ENCODE measurements around the gene CREM.

CREM gene

DNA sequence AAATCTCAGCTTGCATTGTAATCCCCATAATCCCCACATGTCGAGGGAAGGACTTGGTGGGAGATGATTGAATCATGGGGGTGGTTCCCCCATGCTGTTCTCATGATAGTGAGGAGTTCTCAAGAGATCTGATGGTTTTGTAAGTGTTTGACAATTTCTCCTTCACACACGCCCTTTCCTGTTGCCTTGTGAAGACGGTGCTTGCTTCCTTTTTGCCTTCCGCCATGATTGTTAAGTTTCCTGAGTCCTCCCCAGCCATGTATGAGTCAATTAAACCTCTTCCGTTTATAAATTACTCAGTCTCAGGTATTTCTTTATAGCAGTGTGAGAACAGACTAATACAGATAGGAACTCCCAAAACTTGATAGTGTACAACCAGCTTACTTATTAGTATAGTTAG lies 98.6 kb downstream of the CREM start:
- TF ChIP-seq, protein P1, sequence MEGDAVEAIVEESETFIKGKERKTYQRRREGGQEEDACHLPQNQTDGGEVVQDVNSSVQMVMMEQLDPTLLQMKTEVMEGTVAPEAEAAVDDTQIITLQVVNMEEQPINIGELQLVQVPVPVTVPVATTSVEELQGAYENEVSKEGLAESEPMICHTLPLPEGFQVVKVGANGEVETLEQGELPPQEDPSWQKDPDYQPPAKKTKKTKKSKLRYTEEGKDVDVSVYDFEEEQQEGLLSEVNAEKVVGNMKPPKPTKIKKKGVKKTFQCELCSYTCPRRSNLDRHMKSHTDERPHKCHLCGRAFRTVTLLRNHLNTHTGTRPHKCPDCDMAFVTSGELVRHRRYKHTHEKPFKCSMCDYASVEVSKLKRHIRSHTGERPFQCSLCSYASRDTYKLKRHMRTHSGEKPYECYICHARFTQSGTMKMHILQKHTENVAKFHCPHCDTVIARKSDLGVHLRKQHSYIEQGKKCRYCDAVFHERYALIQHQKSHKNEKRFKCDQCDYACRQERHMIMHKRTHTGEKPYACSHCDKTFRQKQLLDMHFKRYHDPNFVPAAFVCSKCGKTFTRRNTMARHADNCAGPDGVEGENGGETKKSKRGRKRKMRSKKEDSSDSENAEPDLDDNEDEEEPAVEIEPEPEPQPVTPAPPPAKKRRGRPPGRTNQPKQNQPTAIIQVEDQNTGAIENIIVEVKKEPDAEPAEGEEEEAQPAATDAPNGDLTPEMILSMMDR (conservative IDR thresholded peaks at IDR 0.05; ENCODE audit: low read depth, low read length) = no peak
- H3K4me3 ChIP-seq (ENCODE audit: low read depth, low read length) = no peak overlapping the region
- no peak for DNase-seq (ENCODE audit: low read depth)

DNA sequence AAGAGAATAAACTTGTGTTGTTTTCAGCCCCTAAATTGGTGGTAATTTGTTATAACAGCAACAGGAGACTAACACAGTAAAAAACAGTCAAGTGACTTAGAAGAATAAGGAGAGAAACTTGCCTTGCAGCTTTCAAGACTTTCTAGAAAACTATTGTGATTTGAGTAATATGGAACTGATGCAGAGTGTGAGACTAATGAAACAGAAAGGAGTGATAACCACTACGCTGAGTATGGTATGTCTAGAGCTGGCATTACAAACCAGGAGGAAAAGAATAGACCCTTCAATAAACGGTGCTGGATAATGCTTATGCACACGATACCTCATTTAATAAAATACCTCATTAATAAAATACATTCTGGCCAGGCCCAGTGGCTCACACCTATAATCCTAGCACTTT lies 99.9 kb downstream of the CREM start:
- H3K4me3 ChIP-seq (ENCODE audit: low read depth, low read length) = no peak overlapping the region

DNA sequence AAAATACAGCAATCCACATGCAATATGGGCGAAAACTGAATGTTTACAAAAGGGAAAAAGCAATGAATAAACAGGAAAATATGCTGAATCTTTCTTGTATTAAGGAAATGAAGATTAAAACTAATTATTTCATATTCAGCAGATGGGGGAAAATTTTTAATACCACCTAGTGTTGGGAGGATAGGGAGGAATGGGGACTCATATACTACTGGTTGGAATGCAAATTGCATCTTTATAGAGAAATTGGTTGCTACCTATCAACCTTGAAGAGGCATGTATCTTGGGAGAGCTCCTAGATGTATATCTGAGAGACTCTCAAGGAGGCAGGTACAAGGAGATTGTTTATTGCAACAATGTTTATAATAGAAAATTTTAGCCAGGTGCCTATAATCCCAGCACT lies 101.4 kb downstream of the CREM start:
- TF ChIP-seq, protein P1 (conservative IDR thresholded peaks at IDR 0.05; ENCODE audit: low read depth, low read length) = no peak
- no peak overlapping the region for H3K4me3 ChIP-seq (ENCODE audit: low read depth, low read length)
- DNase-seq (ENCODE audit: low read depth) = no peak

More for the DNA sequence above, 99.9 kb downstream of the CREM start:
- DNase-seq (ENCODE audit: low read depth) = no peak
- TF ChIP-seq, protein P1 (conservative IDR thresholded peaks at IDR 0.05; ENCODE audit: low read depth, low read length) = no peak

DNA sequence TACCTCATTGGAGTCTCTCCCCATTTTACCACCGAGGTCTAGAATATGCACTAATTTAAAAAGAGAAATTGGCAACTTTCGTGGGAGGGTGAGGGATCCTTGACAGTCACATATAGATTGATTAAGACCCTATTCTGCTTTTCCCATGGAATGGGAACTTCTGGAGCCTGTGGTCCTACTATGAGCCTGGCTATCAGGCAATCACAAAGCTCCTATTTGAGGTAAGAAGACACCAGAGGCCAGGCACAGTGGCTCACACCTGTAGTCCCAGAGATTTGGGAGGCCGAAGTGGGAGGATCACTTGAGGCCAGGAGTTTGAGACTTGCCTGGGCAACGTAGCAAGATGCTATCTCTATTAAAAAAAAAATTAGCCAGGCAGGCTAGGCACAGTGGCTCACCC lies 105.0 kb downstream of the CREM start:
- no peak overlapping the region for H3K4me3 ChIP-seq (ENCODE audit: low read depth, low read length)
- DNase-seq (ENCODE audit: low read depth) = no peak
- TF ChIP-seq, protein P1 (conservative IDR thresholded peaks at IDR 0.05; ENCODE audit: low read depth, low read length) = no peak

DNA sequence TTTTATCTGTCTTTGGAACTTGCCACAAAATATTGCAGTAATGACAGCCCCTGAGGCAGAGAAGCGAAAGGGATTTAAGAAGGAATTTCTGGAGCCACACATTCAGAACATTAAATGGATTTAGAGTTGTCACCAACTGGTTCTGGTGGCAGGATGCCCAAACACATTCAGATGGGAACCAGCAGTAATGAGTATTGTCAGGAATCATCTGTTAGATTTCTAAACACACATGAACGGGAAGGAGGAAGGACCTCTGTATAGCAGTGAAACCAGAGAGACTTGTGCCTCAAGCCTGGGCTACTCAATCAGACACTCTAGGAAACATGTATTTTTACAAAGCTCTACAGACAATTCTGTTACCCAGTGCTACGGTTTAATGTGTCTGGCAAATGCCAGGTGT lies 105.9 kb downstream of the CREM start:
- DNase-seq (ENCODE audit: low read depth) = no peak
- H3K4me3 ChIP-seq (ENCODE audit: low read depth, low read length) = no peak overlapping the region
- TF ChIP-seq, protein P1 (conservative IDR thresholded peaks at IDR 0.05; ENCODE audit: low read depth, low read length) = no peak

DNA sequence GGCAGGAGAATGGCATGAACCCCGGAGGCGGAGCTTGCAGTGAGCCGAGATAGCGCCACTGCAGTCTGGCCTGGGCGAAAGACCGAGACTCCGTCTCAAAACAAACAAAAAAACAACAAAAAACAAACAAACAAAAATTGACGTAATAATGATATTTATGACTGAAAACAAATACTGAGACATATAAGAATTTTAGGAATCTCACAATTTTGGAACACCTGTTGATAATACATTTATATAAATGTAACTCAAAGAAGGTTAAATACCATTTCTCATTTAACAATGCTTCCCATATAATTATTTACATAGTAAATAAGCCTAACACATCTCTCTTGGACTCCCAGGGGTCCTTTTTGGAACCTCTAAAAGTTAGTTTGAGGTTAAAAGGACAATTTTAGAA lies 107.4 kb downstream of the CREM start:
- H3K4me3 ChIP-seq (ENCODE audit: low read depth, low read length) = no peak overlapping the region
- TF ChIP-seq, protein P1 (conservative IDR thresholded peaks at IDR 0.05; ENCODE audit: low read depth, low read length) = no peak
- DNase-seq (ENCODE audit: low read depth) = no peak

DNA sequence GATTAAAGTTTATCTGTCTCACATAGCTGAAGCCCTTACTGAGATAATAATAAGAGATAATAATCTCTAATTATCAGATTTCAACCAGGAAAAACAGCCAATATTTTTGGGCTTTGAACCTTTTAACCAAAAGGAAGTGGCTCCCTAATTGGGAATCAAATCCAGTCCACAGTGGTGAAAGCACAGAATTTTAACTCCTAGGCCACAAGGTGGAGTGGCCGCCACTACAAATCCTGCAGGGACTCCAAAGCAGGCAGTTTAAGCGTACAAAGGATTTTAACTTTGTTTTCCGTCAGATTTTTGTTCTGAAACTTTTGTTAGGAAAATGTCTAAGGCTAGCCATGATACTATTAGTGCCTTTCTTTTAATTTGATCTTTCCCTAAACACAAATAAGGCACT lies 110.1 kb downstream of the CREM start:
- no peak overlapping the region for H3K4me3 ChIP-seq (ENCODE audit: low read depth, low read length)
- DNase-seq (ENCODE audit: low read depth) = peak; percentile 62
- TF ChIP-seq, protein P1 (conservative IDR thresholded peaks at IDR 0.05; ENCODE audit: low read depth, low read length) = peak; percentile 78
